Tibial nerve (tissue), 3 donors: ENCODE measurements around the gene ETV7.

Experiments used
- POLR2A ChIP-seq, 2 donors: fragments of 450-650 bp; IDR thresholded peaks; one replicate each; pipeline ENCODE4 v1.6.1; 2017; ENCODE audit warnings: antibody characterized with exemption in 2 of 2, mild to moderate bottlenecking in 2 of 2, moderate library complexity in 2 of 2
- TF ChIP-seq, protein P1 (sequence below), 5 experiments: fragments of 200-600 bp in 3 of 5; fragments of 450-650 bp in 2 of 5; sonication (generic) in 3 of 5; IDR thresholded peaks; one replicate each; pipeline ENCODE4 v1.5.1; 2016 to 2019; ENCODE audit warnings: antibody characterized with exemption in 5 of 5, mild to moderate bottlenecking in 3 of 5, moderate library complexity in 2 of 5

DNA sequence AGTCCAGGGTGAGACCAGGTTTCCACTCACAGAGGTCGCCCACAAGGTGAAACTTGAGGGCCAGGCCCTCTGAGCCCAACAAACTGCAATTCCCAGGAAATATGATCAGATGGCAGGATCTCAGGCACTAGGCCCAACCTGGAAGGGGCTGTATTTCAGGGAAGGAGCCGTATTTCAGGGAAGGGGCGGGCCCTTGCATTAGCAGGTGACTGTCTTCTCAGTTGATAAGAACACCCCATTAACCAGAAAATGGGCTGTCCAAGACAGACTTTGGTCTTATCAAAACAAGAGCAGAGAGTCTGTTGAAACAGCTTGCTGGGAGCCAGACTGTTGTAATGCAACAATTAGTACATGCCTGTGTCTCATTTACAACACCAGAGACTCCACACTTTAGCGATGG is 39.8 kb downstream of the ETV7 start:
- TF ChIP-seq, protein P1, sequence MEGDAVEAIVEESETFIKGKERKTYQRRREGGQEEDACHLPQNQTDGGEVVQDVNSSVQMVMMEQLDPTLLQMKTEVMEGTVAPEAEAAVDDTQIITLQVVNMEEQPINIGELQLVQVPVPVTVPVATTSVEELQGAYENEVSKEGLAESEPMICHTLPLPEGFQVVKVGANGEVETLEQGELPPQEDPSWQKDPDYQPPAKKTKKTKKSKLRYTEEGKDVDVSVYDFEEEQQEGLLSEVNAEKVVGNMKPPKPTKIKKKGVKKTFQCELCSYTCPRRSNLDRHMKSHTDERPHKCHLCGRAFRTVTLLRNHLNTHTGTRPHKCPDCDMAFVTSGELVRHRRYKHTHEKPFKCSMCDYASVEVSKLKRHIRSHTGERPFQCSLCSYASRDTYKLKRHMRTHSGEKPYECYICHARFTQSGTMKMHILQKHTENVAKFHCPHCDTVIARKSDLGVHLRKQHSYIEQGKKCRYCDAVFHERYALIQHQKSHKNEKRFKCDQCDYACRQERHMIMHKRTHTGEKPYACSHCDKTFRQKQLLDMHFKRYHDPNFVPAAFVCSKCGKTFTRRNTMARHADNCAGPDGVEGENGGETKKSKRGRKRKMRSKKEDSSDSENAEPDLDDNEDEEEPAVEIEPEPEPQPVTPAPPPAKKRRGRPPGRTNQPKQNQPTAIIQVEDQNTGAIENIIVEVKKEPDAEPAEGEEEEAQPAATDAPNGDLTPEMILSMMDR (IDR thresholded peaks at IDR 0.05): no peak
- TF ChIP-seq POLR2A (IDR thresholded peaks at IDR 0.05): no peak
